GM23338 (cell line): ENCODE data around the gene DCAKD. TPM values are rescaled to one million over a fixed set of nuclear protein-coding genes. Genes with fewer than 3 reads are reported as not detected.
A peak's percentile ranks its signal among the peaks of the same experiment; 100 is the strongest.

ENCODE experiments used
- ATAC-seq: fragments of 200-7000 bp; cut with Tn5 transposase; 3 replicates; pipeline ENCODE4 v1.9.1; 2020
- DNase-seq: peaks from one replicate; pipeline ENCODE4 v3.0.0-alpha.2; 2015; ENCODE audit warnings: low spot score
- H2AFZ ChIP-seq: fragments of 200-600 bp; sonication (generic); 2 replicates; pipeline ENCODE4 v1.8.0; 2016; ENCODE audit warnings: antibody characterized with exemption, mild to moderate bottlenecking, moderate library complexity
- H3F3A ChIP-seq: fragments of 200-600 bp; sonication (generic); replicated peaks from 2 replicates; pipeline ENCODE4 v1.8.0; 2017; ENCODE audit warnings: antibody characterized with exemption, mixed run types, low read depth
- H3K27ac ChIP-seq: fragments of 200-600 bp; sonication (generic); 2 replicates; pipeline ENCODE4 v1.6.1; 2016; ENCODE audit warnings: low read depth
- H3K27me3 ChIP-seq: fragments of 200-600 bp; sonication (generic); 2 replicates; pipeline ENCODE4 v1.8.0; 2016; ENCODE audit warnings: mild to moderate bottlenecking, mixed run types, moderate library complexity; ENCODE audit not compliant: insufficient read depth
- H3K36me3 ChIP-seq: fragments of 200-600 bp; sonication (generic); 2 replicates; pipeline ENCODE4 v1.8.0; 2016; ENCODE audit warnings: mild to moderate bottlenecking; ENCODE audit not compliant: insufficient read depth
- H3K4me1 ChIP-seq: fragments of 200-600 bp; sonication (generic); 2 replicates; pipeline ENCODE4 v1.8.0; 2016; ENCODE audit warnings: mild to moderate bottlenecking, moderate library complexity; ENCODE audit not compliant: insufficient read depth
- H3K4me2 ChIP-seq: fragments of 200-600 bp; sonication (generic); 2 replicates; pipeline ENCODE4 v1.7.1; 2017; ENCODE audit warnings: mixed run types
- H3K4me3 ChIP-seq: fragments of 200-600 bp; sonication (generic); 2 replicates; pipeline ENCODE4 v1.6.1; 2016; ENCODE audit warnings: mixed run types
- H3K79me2 ChIP-seq: fragments of 200-600 bp; sonication (generic); replicated peaks from 2 replicates; pipeline ENCODE4 v1.8.0; 2017; ENCODE audit warnings: mild to moderate bottlenecking; ENCODE audit not compliant: insufficient read depth
- H3K9me2 ChIP-seq: fragments of 200-600 bp; sonication (generic); 2 replicates; pipeline ENCODE4 v1.8.0; 2017; ENCODE audit not compliant: insufficient read depth
- H4K20me1 ChIP-seq: fragments of 200-600 bp; sonication (generic); replicated peaks from 2 replicates; pipeline ENCODE4 v1.8.0; 2017; ENCODE audit warnings: mild to moderate bottlenecking; ENCODE audit not compliant: insufficient read depth
- H3K27ac Mint-ChIP-seq: 2 replicates; pipeline ENCODE4 v1.8.0; 2020; ENCODE audit warnings: inconsistent platforms, mild to moderate bottlenecking, moderate library complexity, mixed read lengths
- H3K27me3 Mint-ChIP-seq: 3 replicates; pipeline ENCODE4 v1.8.0; 2022; ENCODE audit warnings: low read depth, mild to moderate bottlenecking, moderate library complexity, mixed read lengths, inconsistent platforms; ENCODE audit not compliant: insufficient read depth, poor library complexity
- H3K36me3 Mint-ChIP-seq: 3 replicates; pipeline ENCODE4 v1.8.0; 2021; ENCODE audit warnings: low read depth, mild to moderate bottlenecking, inconsistent platforms, moderate library complexity, mixed read lengths
- H3K4me1 Mint-ChIP-seq: 3 replicates; pipeline ENCODE4 v1.8.0; 2020; ENCODE audit warnings: mild to moderate bottlenecking, inconsistent platforms, mixed read lengths
- H3K4me3 Mint-ChIP-seq: 3 replicates; pipeline ENCODE4 v1.8.0; 2021; ENCODE audit warnings: moderate library complexity, mild to moderate bottlenecking, inconsistent platforms, mixed read lengths
- H3K9me3 Mint-ChIP-seq: 3 replicates; pipeline ENCODE4 v1.8.0; 2020; ENCODE audit warnings: moderate library complexity, mild to moderate bottlenecking, inconsistent platforms, mixed read lengths
- CREB1 ChIP-seq: fragments of 250-450 bp; sonication (Bioruptor Pico); IDR thresholded peaks from 2 replicates; pipeline ENCODE4 v1.5.0; 2020; ENCODE audit warnings: low read depth, mild to moderate bottlenecking, moderate library complexity
- EZH2 ChIP-seq: fragments of 200-600 bp; sonication (generic); IDR thresholded peaks from one replicate; pipeline ENCODE4 v1.8.0; 2017; ENCODE audit warnings: antibody characterized with exemption, mild to moderate bottlenecking, low read depth; ENCODE audit not compliant: unreplicated experiment
- EZH2phosphoT487 ChIP-seq: fragments of 200-600 bp; sonication (generic); IDR thresholded peaks from one replicate; pipeline ENCODE4 v1.8.1; 2018; ENCODE audit warnings: antibody characterized with exemption; ENCODE audit not compliant: unreplicated experiment
- JUNB ChIP-seq: IDR thresholded peaks from one replicate; pipeline ENCODE4 v1.6.1; 2016; ENCODE audit warnings: antibody characterized with exemption; ENCODE audit not compliant: unreplicated experiment
- NANOG ChIP-seq: IDR thresholded peaks from 2 replicates; pipeline ENCODE4 v1.6.1; 2016; ENCODE audit warnings: antibody characterized with exemption, borderline replicate concordance
- POLR2AphosphoS5 ChIP-seq: IDR thresholded peaks from 2 replicates; pipeline ENCODE4 v1.6.1; 2016; ENCODE audit warnings: antibody characterized with exemption, low read depth
- STAT1 ChIP-seq: IDR thresholded peaks from one replicate; pipeline ENCODE4 v1.6.1; 2016; ENCODE audit warnings: antibody characterized with exemption; ENCODE audit not compliant: unreplicated experiment
- ZNF114 ChIP-seq: fragments of 250-450 bp; sonication (Bioruptor Pico); IDR thresholded peaks from 2 replicates; pipeline ENCODE4 v1.5.0; 2020; ENCODE audit warnings: mild to moderate bottlenecking, moderate library complexity
- ZNF331 ChIP-seq: fragments of 250-450 bp; sonication (Bioruptor Pico); IDR thresholded peaks from 2 replicates; pipeline ENCODE4 v1.5.0; 2020; ENCODE audit warnings: low read depth, mild to moderate bottlenecking, moderate library complexity
- polyA plus RNA-seq: library from polyadenylated mRNA; unstranded; fragments of >200 nt; fragmentation: Nextera tagmentation; extraction: Ambion mirVana; gene quantifications from 2 replicates; pipeline ENCODE4 v1.2.1, GENCODE V29; 2016
- total RNA-seq: library from RNA; depleted of rRNA; stranded (reverse); fragments of >200 nt; shearing (Covaris generic); gene quantifications from 2 replicates; pipeline ENCODE4 v1.2.3, GENCODE V29; 2014
- TF ChIP-seq, protein P1 (sequence below), 2 experiments: fragments of 200-600 bp in 1 of 2; sonication (generic) in 1 of 2; conservative IDR thresholded peaks; 2 replicates each; pipeline versions ENCODE4 v1.5.1 to v1.6.1; 2016 to 2017; ENCODE audit warnings: antibody characterized with exemption in 2 of 2, low read depth in 2 of 2, mild to moderate bottlenecking in 2 of 2, moderate library complexity in 1 of 2
- TF ChIP-seq, protein P2 (sequence below): IDR thresholded peaks from 2 replicates; pipeline ENCODE4 v1.6.1; 2016; ENCODE audit warnings: antibody characterized with exemption

The DCAKD gene
- total and polyA plus RNA-seq, 2 experiments from 2014 or later, result 23.7 to 57.2 TPM

DNA sequence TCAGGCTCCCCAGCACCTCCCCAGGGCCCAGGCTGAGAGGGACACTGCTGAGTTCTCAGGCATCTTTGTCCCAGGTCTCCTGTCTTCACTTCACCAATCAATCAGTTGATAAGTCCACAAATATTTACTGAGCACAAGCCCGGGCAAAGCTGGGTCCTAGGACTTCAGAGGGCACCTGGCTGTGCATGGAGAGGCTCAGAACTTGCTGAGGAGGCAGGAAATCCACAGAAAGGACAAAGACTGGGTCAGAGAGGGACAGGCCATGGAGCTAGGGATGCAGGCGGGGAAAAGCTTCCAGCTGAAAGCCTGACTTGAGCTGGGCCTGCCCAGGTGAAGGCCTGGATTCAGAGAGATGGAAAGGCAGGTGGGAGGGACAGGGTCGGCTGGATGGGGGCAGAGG, 50.1 kb downstream of the DCAKD start:
- Histone ChIP-seq H3F3A (0 out of 2 replicates have a peak, but pooled peaks cover 6% of the 10 kb centered on the region), H3K4me1 (peaks cover 19% of the 10 kb centered on the region), H3K9me2 (no peaks in the 10 kb centered on the region), H3K79me2 (no peaks in the 10 kb centered on the region), H3K4me3 (no peak overlapping the region), H4K20me1 (no peaks in the 10 kb centered on the region), H2AFZ (no peak overlapping the region), H3K27me3 (no peaks in the 10 kb centered on the region), H3K4me2 (no peak overlapping the region), H3K36me3 (no peaks in the 10 kb centered on the region), H3K27ac (no peak overlapping the region)
- Mint-ChIP-seq H3K27me3 (peaks cover 16% of the 10 kb centered on the region), H3K4me1 (peaks cover 17% of the 10 kb centered on the region), H3K27ac (no peak overlapping the region), H3K4me3 (no peak overlapping the region), H3K36me3 (peaks cover 3% of the 10 kb centered on the region; the same call in 2 of the 3 replicates), H3K9me3 (peaks cover 15% of the 10 kb centered on the region)
- TF ChIP-seq ZNF114 (CRISPR knock-in tag) (no peak), NANOG (no peak), STAT1 (no peak), POLR2AphosphoS5 (no peak), ZNF331 (CRISPR knock-in tag) (no peak), EZH2 (no peak), JUNB (no peak)
- TF ChIP-seq, protein P1, sequence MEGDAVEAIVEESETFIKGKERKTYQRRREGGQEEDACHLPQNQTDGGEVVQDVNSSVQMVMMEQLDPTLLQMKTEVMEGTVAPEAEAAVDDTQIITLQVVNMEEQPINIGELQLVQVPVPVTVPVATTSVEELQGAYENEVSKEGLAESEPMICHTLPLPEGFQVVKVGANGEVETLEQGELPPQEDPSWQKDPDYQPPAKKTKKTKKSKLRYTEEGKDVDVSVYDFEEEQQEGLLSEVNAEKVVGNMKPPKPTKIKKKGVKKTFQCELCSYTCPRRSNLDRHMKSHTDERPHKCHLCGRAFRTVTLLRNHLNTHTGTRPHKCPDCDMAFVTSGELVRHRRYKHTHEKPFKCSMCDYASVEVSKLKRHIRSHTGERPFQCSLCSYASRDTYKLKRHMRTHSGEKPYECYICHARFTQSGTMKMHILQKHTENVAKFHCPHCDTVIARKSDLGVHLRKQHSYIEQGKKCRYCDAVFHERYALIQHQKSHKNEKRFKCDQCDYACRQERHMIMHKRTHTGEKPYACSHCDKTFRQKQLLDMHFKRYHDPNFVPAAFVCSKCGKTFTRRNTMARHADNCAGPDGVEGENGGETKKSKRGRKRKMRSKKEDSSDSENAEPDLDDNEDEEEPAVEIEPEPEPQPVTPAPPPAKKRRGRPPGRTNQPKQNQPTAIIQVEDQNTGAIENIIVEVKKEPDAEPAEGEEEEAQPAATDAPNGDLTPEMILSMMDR (conservative IDR thresholded peaks at IDR 0.05; ENCODE audit: low read depth in 2 of 2), result no peak
- TF ChIP-seq, protein P2, sequence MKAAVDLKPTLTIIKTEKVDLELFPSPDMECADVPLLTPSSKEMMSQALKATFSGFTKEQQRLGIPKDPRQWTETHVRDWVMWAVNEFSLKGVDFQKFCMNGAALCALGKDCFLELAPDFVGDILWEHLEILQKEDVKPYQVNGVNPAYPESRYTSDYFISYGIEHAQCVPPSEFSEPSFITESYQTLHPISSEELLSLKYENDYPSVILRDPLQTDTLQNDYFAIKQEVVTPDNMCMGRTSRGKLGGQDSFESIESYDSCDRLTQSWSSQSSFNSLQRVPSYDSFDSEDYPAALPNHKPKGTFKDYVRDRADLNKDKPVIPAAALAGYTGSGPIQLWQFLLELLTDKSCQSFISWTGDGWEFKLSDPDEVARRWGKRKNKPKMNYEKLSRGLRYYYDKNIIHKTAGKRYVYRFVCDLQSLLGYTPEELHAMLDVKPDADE, result no peak
- DNase-seq, result no peak
- ATAC-seq, result no peak

DNA sequence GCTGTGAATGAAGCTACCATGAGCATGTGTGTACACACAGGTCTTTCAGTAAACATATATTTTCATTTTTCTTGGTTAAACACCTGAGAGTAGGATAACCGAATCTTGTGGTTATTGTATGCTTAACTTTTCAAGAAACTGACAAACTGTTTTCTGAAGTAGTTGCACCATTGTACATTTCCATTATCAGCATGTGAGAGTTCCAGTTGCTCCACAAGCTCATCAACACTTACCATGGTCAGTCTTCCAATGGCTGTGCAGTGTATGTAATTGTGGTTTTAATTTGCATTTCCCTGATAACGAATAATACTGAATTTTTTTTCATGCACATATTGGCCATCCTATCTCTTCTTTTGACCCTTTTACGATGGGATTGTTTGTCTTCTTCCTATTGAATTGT, 52.0 kb downstream of the DCAKD start:
- DNase-seq (peak; percentile 2), ATAC-seq (no peak)
- no peak overlapping the region for H3K4me3 Mint-ChIP-seq
- no peak overlapping the region for H3K4me2 ChIP-seq
- peaks cover 15% of the 10 kb centered on the region for H3K9me3 Mint-ChIP-seq
- H4K20me1 ChIP-seq, result no peaks in the 10 kb centered on the region
- 0 out of 2 replicates have a peak, but pooled peaks cover 6% of the 10 kb centered on the region for H3F3A ChIP-seq
- no peak overlapping the region for H3K4me3 ChIP-seq
- peaks cover 3% of the 10 kb centered on the region; the same call in 2 of the 3 replicates for H3K36me3 Mint-ChIP-seq
- H3K4me1 Mint-ChIP-seq, result peaks cover 17% of the 10 kb centered on the region
- H3K36me3 ChIP-seq, result no peaks in the 10 kb centered on the region
- no peaks in the 10 kb centered on the region for H3K27me3 ChIP-seq
- H3K79me2 ChIP-seq, result no peaks in the 10 kb centered on the region
- no peak overlapping the region for H2AFZ ChIP-seq
- H3K9me2 ChIP-seq, result no peaks in the 10 kb centered on the region
- peaks cover 12% of the 10 kb centered on the region for H3K4me1 ChIP-seq
- peaks cover 15% of the 10 kb centered on the region for H3K27me3 Mint-ChIP-seq
- no peak overlapping the region for H3K27ac Mint-ChIP-seq
- H3K27ac ChIP-seq, result no peak overlapping the region
- TF ChIP-seq STAT1, result no peak
- TF ChIP-seq EZH2phosphoT487, result no peak
- no peak for TF ChIP-seq JUNB
- no peak for TF ChIP-seq CREB1 (CRISPR knock-in tag)
- TF ChIP-seq, protein P2, result no peak
- TF ChIP-seq, protein P1 (conservative IDR thresholded peaks at IDR 0.05; ENCODE audit: low read depth in 2 of 2), result no peak
- no peak for TF ChIP-seq POLR2AphosphoS5
- no peak for TF ChIP-seq EZH2
- no peak for TF ChIP-seq NANOG
